RWPE2 (cell line): Measurements from ENCODE around the gene BCAS4.
A peak's percentile ranks its signal among the peaks of the same experiment; 100 is the strongest.

ENCODE experiments used
- ATAC-seq: fragments of 200-7000 bp; cut with Tn5 transposase; 3 replicates; pipeline ENCODE4 v1.9.1; 2021; ENCODE audit warnings: low read depth
- DNase-seq: peaks from one replicate; pipeline ENCODE4 v3.0.0-alpha.2; 2020; ENCODE audit warnings: low spot score
- H3K27ac ChIP-seq: fragments of 450-650 bp; 2 replicates; pipeline ENCODE4 v1.5.1; 2017; ENCODE audit warnings: mild to moderate bottlenecking; ENCODE audit not compliant: poor library complexity, severe bottlenecking
- H3K27me3 ChIP-seq: fragments of 250-450 bp; sonication (Bioruptor Pico); 2 replicates; pipeline ENCODE4 v1.5.1; 2021; ENCODE audit warnings: mild to moderate bottlenecking, moderate library complexity; ENCODE audit not compliant: insufficient read depth, poor library complexity, severe bottlenecking
- H3K36me3 ChIP-seq: fragments of 250-450 bp; sonication (Bioruptor Pico); 2 replicates; pipeline ENCODE4 v1.5.1; 2020; ENCODE audit warnings: low read depth, mild to moderate bottlenecking, moderate library complexity
- H3K4me1 ChIP-seq: fragments of 250-450 bp; sonication (Bioruptor Pico); 2 replicates; pipeline ENCODE4 v1.5.1; 2021; ENCODE audit warnings: mild to moderate bottlenecking, moderate library complexity; ENCODE audit not compliant: insufficient read depth, poor library complexity, severe bottlenecking
- H3K4me3 ChIP-seq: fragments of 250-450 bp; sonication (Bioruptor Pico); 2 replicates; pipeline ENCODE4 v1.5.1; 2021; ENCODE audit warnings: mild to moderate bottlenecking, moderate library complexity; ENCODE audit not compliant: severe bottlenecking
- H3K9me3 ChIP-seq: fragments of 250-450 bp; sonication (Bioruptor Pico); 2 replicates; pipeline ENCODE4 v1.5.1; 2021; ENCODE audit warnings: mild to moderate bottlenecking, moderate library complexity; ENCODE audit not compliant: severe bottlenecking
- TF ChIP-seq, protein P1 (sequence below): fragments of 450-650 bp; IDR thresholded peaks from one replicate; pipeline ENCODE4 v1.5.1; 2017; ENCODE audit warnings: mild to moderate bottlenecking, moderate library complexity; ENCODE audit not compliant: poor library complexity, severe bottlenecking

The BCAS4 gene

DNA sequence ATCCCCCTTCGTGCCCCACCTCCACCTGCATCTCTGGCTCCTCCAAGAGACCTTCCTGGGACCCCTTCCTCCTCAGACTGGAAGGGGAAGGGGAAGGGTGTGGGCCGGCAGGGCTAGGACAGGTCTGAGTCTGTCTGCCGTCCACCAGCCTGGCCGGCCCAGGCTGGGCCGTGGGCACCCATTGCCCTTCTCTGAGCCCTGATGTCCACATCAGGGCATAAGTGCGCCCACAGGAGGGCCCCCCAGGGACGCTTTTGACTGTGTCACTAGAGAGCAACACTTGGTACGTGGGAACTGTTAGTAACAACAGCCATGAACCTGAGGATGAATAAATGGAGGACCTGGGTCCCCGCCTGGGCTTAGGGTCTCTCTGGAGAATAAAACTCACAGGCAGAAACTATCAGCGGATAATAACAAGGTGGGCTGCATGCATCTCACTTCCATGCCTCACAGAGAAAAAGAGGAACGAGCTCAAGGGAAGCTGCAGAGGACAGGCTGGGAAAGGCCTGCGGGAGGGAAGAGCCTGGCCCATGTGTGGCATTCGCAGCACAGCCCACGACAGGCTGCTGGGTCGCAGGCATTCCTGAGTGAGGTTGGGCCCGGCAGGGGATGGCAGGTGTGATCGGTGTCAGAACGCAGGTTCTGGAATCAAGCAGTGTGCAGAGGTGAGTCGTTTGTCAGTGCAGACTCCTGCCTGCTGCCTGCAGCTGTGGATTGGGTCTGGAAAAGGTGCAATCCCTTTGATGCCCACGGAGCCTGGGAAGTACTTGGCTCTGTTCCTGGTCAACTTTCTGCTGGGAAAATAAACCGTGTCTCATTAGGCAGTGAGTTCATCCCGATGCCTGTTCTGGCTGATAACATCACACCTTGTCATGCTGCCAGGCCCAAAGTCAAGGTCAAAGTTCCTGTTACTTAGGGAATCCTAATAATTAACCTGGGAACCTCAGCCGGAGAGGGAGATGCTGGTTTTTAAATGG is 60.9 kb downstream of the BCAS4 start:
- Histone ChIP-seq H3K27ac (peak overlapping the region; percentile 11), H3K4me3 (no peak overlapping the region), H3K9me3 (no peaks in the 10 kb centered on the region), H3K36me3 (no peaks in the 10 kb centered on the region), H3K27me3 (no peaks in the 10 kb centered on the region), H3K4me1 (peaks cover 9% of the 10 kb centered on the region)
- TF ChIP-seq, protein P1, sequence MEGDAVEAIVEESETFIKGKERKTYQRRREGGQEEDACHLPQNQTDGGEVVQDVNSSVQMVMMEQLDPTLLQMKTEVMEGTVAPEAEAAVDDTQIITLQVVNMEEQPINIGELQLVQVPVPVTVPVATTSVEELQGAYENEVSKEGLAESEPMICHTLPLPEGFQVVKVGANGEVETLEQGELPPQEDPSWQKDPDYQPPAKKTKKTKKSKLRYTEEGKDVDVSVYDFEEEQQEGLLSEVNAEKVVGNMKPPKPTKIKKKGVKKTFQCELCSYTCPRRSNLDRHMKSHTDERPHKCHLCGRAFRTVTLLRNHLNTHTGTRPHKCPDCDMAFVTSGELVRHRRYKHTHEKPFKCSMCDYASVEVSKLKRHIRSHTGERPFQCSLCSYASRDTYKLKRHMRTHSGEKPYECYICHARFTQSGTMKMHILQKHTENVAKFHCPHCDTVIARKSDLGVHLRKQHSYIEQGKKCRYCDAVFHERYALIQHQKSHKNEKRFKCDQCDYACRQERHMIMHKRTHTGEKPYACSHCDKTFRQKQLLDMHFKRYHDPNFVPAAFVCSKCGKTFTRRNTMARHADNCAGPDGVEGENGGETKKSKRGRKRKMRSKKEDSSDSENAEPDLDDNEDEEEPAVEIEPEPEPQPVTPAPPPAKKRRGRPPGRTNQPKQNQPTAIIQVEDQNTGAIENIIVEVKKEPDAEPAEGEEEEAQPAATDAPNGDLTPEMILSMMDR, result peak; percentile 8
- peak; percentile 81 for ATAC-seq
- DNase-seq, result no peak

DNA sequence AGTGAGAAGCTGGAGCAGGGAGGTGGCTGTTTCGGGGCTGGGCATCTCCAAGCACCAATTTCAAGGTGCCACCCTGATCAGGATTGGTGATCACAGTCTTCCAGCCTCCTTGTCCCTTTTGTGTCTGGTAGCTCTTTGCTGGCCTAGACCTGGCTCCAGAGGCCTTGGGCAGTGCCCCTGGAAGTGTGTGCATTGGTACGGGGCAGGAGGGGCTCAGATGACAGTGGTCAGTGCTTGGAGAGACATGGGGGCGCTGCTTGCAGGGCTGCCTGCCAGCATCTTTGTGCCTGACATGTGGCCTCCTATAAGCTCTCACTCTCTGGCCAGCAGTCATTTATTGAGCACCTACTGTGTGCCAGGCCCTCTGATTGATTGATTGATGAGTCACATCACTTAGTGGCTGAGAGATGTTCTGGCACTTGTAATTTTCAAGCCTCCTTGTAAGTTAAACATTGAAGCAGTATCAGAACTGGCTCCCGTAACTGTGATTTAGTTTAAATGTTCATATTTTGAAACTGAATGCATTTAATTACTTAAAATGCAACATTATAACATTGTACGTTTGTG is 61.7 kb downstream of the BCAS4 start:
- Histone ChIP-seq H3K4me3 (no peak overlapping the region), H3K9me3 (no peaks in the 10 kb centered on the region), H3K27ac (peak overlapping the region; percentile 11), H3K27me3 (no peaks in the 10 kb centered on the region), H3K36me3 (no peaks in the 10 kb centered on the region), H3K4me1 (peaks cover 9% of the 10 kb centered on the region)
- DNase-seq (no peak), ATAC-seq (peak; percentile 9; the same call in 1 of the 3 replicates)
- TF ChIP-seq, protein P1, result peak; percentile 3

DNA sequence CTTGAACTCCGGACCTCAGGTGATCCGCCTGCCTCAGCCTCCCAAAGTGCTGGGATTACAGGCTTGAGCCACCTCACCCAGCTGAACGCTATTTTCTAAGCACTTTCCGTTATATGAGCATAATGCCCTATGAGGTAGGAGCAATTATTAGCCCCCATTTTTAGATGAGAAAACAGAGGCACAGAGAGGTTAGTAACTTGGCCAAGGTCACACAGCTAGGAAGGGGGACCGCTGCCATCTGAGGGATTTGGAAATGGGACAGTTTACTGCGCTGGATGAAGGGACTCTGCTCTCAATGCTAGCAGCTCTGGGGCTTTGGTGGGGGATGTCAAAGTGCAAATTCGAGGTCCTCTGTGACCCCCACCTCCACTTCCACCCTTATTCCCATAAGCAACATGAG is 62.5 kb downstream of the BCAS4 start:
- DNase-seq (no peak), ATAC-seq (no peak)
- TF ChIP-seq, protein P1, result no peak
- H3K9me3 ChIP-seq, result no peaks in the 10 kb centered on the region
- no peak overlapping the region for H3K4me3 ChIP-seq
- H3K27ac ChIP-seq, result no peak overlapping the region
- H3K27me3 ChIP-seq, result no peaks in the 10 kb centered on the region
- H3K4me1 ChIP-seq, result peaks cover 9% of the 10 kb centered on the region
- H3K36me3 ChIP-seq, result no peaks in the 10 kb centered on the region

DNA sequence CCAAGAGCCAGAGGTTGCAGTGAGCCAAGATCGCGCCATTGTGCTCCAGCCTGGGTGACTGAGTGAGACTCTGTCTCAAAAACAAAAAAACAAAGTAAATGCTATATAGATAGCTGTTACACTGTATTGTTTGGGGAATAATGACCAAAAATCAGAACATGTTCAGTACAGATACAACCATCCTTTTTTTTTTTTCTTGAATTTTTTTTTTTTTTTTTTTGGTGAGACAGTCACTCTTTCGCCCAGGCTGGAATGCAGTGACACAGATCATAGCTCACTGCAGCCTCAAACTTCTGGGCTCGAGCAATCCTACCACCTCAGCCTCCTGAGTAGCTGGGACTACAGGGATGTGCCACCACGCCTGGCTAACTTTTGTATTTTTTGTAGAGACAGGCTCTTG is 63.7 kb downstream of the BCAS4 start:
- Histone ChIP-seq H3K27ac (no peak overlapping the region), H3K36me3 (no peaks in the 10 kb centered on the region)

More for the DNA sequence above, 63.7 kb downstream of the BCAS4 start:
- H3K4me1 ChIP-seq, result peaks cover 9% of the 10 kb centered on the region
- TF ChIP-seq, protein P1, result no peak
- DNase-seq (no peak), ATAC-seq (no peak)
- H3K9me3 ChIP-seq, result no peaks in the 10 kb centered on the region
- no peaks in the 10 kb centered on the region for H3K27me3 ChIP-seq
- H3K4me3 ChIP-seq, result no peak overlapping the region
